Body of pancreas (tissue), 4 donors: ENCODE data around the gene GOLGA6L7. TPM values are rescaled to one million over a fixed set of nuclear protein-coding genes. Genes with fewer than 3 reads are reported as not detected.
A peak's percentile ranks its signal among the peaks of the same experiment; 100 is the strongest.
"Not testable (repeated sequence)": the region's sequence is repeated elsewhere in the genome, so short reads cannot be mapped to it uniquely, and the experiment has no call there.

Source experiments
- ATAC-seq: fragments of 150-250 bp; one replicate; pipeline ENCODE4 v1.9.1; 2016
- DNase-seq, 4 donors: peaks; one replicate each; pipeline ENCODE4 v3.0.0-alpha.2; 2019
- H3K27ac ChIP-seq, 4 donors: fragments of 200-600 bp; sonication (generic); 1 replicate in 3 of 4; 2 replicates in 1 of 4; pipeline versions ENCODE4 v1.5.1 to v1.6.1; 2016 to 2019; ENCODE audit warnings: mild to moderate bottlenecking in 1 of 4, mixed read lengths in 1 of 4, moderate library complexity in 1 of 4
- H3K27me3 ChIP-seq, 2 donors: fragments of 200-600 bp; sonication (generic); one replicate each; pipeline ENCODE4 v1.6.0; 2016; ENCODE audit warnings: mild to moderate bottlenecking in 1 of 2
- H3K36me3 ChIP-seq, 2 donors: fragments of 200-600 bp; sonication (generic); replicated peaks in 1 of 2; 2 replicates each; pipeline ENCODE4 v1.5.1; 2016; ENCODE audit warnings: low read depth in 2 of 2; ENCODE audit not compliant: insufficient read depth in 1 of 2
- H3K4me1 ChIP-seq: fragments of 200-600 bp; sonication (generic); one replicate; pipeline ENCODE4 v1.6.0; 2016
- H3K4me3 ChIP-seq, 2 donors: fragments of 200-600 bp; sonication (generic); 1 replicate in 1 of 2; 2 replicates in 1 of 2; pipeline ENCODE4 v1.5.1; 2016 to 2019
- H3K9me3 ChIP-seq, 3 donors: fragments of 200-600 bp; sonication (generic); 1 replicate in 2 of 3; 2 replicates in 1 of 3; pipeline ENCODE4 v1.5.1; 2016
- CTCF ChIP-seq, 7 experiments: fragments of 450-650 bp in 4 of 7; fragments of 200-600 bp in 3 of 7; sonication (generic) in 3 of 7; IDR thresholded peaks; one replicate each; pipeline ENCODE4 v1.5.1; 2016 to 2019; ENCODE audit warnings: antibody characterized with exemption in 7 of 7
- POLR2A ChIP-seq, 3 donors: fragments of 450-650 bp; IDR thresholded peaks; one replicate each; pipeline ENCODE4 v1.6.1; 2016; ENCODE audit warnings: antibody characterized with exemption in 3 of 3, mild to moderate bottlenecking in 2 of 3
- WGBS, 2 donors: methylation state at CpG; one replicate each; pipeline ENCODE4 v1.1.5; 2017; 5-methylcytosine and 5-hydroxymethylcytosine counted together
- intact Hi-C: fragments of 100-400 bp; cut with DNase I; formaldehyde crosslinking; loops from one replicate; pipeline ENCODE4 v1.15.1; 2023
- total RNA-seq, 2 donors: library from RNA; depleted of rRNA; stranded (reverse); fragments of >200 nt; gene quantifications; one replicate each; pipeline ENCODE4 v1.1.0, GENCODE V29; 2016

Gene GOLGA6L7
- total RNA-seq, 2 donors from 2014 or later = not detected

GRCh38 chr15:28871168-28871567 is 22.7 kb upstream of the GOLGA6L7 start:
- Histone ChIP-seq H3K27me3 (no peaks in the 10 kb centered on the region), H3K36me3 (no peaks in the 10 kb centered on the region), H3K27ac (no peak overlapping the region), H3K4me1 (peaks cover 23% of the 10 kb centered on the region), H3K4me3 (no peak overlapping the region), H3K9me3 (no peaks in the 10 kb centered on the region)
- intact Hi-C loops = no loop called here
- 85 to 96% methylated on average over 3 of the region's 3 CpGs for WGBS, 2 donors
- DNase-seq = no peak
- no peak for TF ChIP-seq POLR2A (IDR thresholded peaks at IDR 0.05)
- no peak for TF ChIP-seq CTCF (IDR thresholded peaks at IDR 0.05)
- ATAC-seq = no peak

- intact Hi-C loops = no loop called here
- TF ChIP-seq POLR2A (IDR thresholded peaks at IDR 0.05) (no peak), CTCF (IDR thresholded peaks at IDR 0.05) (no peak)
- DNase-seq (no peak), ATAC-seq (no peak)
- H3K36me3 ChIP-seq = no peaks in the 10 kb centered on the region
- no peak overlapping the region for H3K27ac ChIP-seq
- H3K27me3 ChIP-seq = no peaks in the 10 kb centered on the region
- no peak overlapping the region for H3K4me3 ChIP-seq
- peaks cover 15% of the 10 kb centered on the region for H3K4me1 ChIP-seq
- 84 to 90% methylated on average over 9 of the region's 9 CpGs for WGBS, 2 donors
- no peaks in the 10 kb centered on the region for H3K9me3 ChIP-seq
Observed at GRCh38 chr15:28868744-28869345, 20.4 kb upstream of the GOLGA6L7 start.

- H3K9me3 ChIP-seq, H3K36me3 ChIP-seq, ATAC-seq, intact Hi-C loops, H3K4me1 ChIP-seq, H3K4me3 ChIP-seq, H3K27ac ChIP-seq, H3K27me3 ChIP-seq, DNase-seq: not testable (repeated sequence)
- WGBS, 2 donors = 89 to 95% methylated on average over 9 to 11 of the region's 11 CpGs
Observed at GRCh38 chr15:28861589-28862293, 13.3 kb upstream of the GOLGA6L7 start.

GRCh38 chr15:28861031-28861534 is 12.6 kb upstream of the GOLGA6L7 start:
- TF ChIP-seq POLR2A (IDR thresholded peaks at IDR 0.05) = no peak
- no peak for TF ChIP-seq CTCF (IDR thresholded peaks at IDR 0.05)
- no peak overlapping the region for H3K4me3 ChIP-seq
- no peaks in the 10 kb centered on the region for H3K4me1 ChIP-seq
- no peaks in the 10 kb centered on the region for H3K27me3 ChIP-seq
- ATAC-seq (peak; percentile 42), DNase-seq (peak in 2 of 4 donors; percentile 10 to 22)
- no peaks in the 10 kb centered on the region for H3K36me3 ChIP-seq
- H3K9me3 ChIP-seq = no peaks in the 10 kb centered on the region
- intact Hi-C loops = no loop called here
- whole genome bisulfite sequencing, 2 donors = 72 to 88% methylated on average over 5 to 16 of the region's 16 CpGs
- H3K27ac ChIP-seq = no peak overlapping the region

- H3K27me3 ChIP-seq, H3K36me3 ChIP-seq, ATAC-seq, intact Hi-C loops, H3K27ac ChIP-seq, H3K4me1 ChIP-seq, DNase-seq, H3K9me3 ChIP-seq, H3K4me3 ChIP-seq: not testable (repeated sequence)
- WGBS, 2 donors = 49 to 52% methylated on average over 2 of the region's 2 CpGs
Observed at GRCh38 chr15:28854578-28854977, 6.1 kb upstream of the GOLGA6L7 start.

- H3K4me1 ChIP-seq, DNase-seq, intact Hi-C loops, H3K27me3 ChIP-seq, H3K4me3 ChIP-seq, H3K9me3 ChIP-seq, H3K27ac ChIP-seq, ATAC-seq, H3K36me3 ChIP-seq: not testable (repeated sequence)
- 59 to 68% methylated on average over 5 of the region's 5 CpGs for WGBS, 2 donors
Observed at GRCh38 chr15:28853654-28854053, 5.2 kb upstream of the GOLGA6L7 start.

- H3K4me3 ChIP-seq, H3K36me3 ChIP-seq, H3K27me3 ChIP-seq, ATAC-seq, H3K9me3 ChIP-seq, intact Hi-C loops, DNase-seq, H3K4me1 ChIP-seq, H3K27ac ChIP-seq: not testable (repeated sequence)
- WGBS, 2 donors = 93% methylated on average over 23 of the region's 31 CpGs; no CpG with 5 or more reads in 1 of the 2 donors
Observed at GRCh38 chr15:28849766-28850165, 1.3 kb upstream of the GOLGA6L7 start.

GRCh38 chr15:28849271-28849670 is 827 bp upstream of the GOLGA6L7 start:
- intact Hi-C loops, DNase-seq, ATAC-seq, H3K27ac ChIP-seq, H3K36me3 ChIP-seq, H3K27me3 ChIP-seq, H3K9me3 ChIP-seq, H3K4me3 ChIP-seq, H3K4me1 ChIP-seq: not testable (repeated sequence)
- WGBS, 2 donors = 76 to 85% methylated on average over 3 to 4 of the region's 17 CpGs

GRCh38 chr15:28847959-28848358 is 485 bp downstream of the GOLGA6L7 start:
- H3K27ac ChIP-seq, DNase-seq, H3K9me3 ChIP-seq, H3K36me3 ChIP-seq, intact Hi-C loops, H3K4me3 ChIP-seq, H3K27me3 ChIP-seq, H3K4me1 ChIP-seq, ATAC-seq: not testable (repeated sequence)
- WGBS, 2 donors = 92 to 96% methylated on average over 9 of the region's 9 CpGs
